CD4-positive, alpha-beta T cell treated with Interleukin-1 beta for 1 hour (primary cell): ENCODE measurements around the gene LTBP1.
"Not testable (repeated sequence)": the region's sequence is repeated elsewhere in the genome, so short reads cannot be mapped to it uniquely, and the experiment has no call there.

Source experiments
- DNase-seq, 2 donors: peaks; one replicate each; pipeline ENCODE4 v3.0.0-alpha.2; 2020 to 2022

Gene LTBP1

DNA sequence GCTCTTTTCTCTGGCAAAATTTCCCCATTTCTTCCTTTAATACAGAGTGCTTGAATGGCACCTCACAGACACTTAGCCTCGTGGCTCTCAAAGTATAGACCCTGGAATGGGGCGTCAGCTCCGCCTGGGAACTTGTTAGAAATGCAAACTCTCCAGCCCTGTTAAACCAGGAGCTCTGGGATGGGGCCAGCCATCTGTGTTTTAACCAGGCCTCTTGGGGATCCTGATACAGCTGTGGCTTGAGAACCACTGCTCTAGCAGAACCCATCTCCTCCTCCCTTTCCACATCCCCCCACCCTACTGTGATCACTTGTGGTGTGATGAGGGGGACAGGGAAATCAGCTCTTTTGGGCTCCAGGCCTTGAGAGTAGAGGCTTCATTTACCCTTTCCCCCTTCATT, 15.9 kb downstream of the LTBP1 start:
- DNase-seq: no peak

GRCh38 chr2:32963941-32964340, 17.2 kb downstream of the LTBP1 start:
- DNase-seq: no peak

DNA sequence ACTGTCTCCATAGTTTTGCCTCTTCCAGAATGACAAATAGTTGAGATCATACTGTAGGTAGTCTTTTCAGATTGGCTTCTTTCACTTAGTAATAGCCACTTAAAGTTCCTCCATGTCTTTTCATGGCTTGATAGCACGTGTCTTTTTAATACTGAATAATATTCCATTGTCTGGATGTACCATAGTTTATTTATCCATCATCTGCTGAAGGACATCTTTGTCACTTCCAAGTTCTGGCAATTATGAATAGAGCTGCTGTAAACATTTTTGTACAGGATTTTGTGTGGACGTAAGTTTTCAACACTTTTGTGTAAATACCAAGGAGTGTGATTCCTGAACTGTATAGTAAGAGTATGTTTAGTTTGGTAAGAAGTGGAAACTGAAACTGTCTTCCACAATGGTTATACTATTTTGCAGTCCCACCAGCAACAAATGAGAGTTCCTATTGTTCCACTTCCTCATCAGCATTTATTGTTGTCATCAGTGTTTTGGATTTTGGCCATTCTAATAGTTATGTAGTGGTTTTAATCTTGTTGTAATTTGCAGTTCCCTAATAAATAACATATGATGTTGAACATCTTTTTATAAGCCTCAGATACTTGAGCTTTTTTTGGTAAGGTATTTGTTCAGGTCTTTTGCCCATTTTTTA, 18.9 kb downstream of the LTBP1 start:
- no peak for DNase-seq

DNA sequence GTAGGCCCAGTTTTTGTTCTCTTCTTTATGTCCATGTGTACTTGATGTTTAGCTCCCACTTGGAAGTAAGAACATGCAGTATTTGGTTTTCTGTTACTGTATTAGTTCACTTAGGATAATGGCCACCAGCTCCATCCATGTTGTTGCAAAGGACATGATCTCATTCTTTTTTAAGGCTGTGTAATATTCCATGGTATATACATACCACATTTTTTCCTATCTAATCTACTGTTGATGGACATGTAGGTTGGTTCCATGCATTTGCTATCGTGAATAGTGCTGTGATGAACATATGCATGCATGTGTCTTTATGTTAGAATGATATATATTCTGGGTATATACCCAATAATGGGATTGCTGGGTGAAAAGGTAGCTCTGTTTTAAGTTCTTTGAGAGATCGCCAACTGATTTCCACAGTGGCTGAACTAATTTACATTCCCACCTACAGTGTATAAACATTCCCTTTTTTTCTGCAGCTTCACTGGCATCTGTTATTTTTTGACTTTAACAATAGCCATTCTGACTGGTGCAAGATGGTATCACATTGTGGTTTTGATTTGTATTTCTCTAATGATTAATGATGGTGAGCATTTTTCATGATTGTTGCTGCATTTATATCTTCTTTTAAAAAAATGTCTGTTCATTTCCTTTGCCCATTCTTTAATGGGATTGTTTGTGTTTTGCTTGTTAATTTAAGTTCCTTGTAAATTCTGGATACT, 22.9 kb downstream of the LTBP1 start:
- DNase-seq: no peak

- DNase-seq: not testable (repeated sequence)
Observed at GRCh38 chr2:32973772-32974171, 27.0 kb downstream of the LTBP1 start.

DNA sequence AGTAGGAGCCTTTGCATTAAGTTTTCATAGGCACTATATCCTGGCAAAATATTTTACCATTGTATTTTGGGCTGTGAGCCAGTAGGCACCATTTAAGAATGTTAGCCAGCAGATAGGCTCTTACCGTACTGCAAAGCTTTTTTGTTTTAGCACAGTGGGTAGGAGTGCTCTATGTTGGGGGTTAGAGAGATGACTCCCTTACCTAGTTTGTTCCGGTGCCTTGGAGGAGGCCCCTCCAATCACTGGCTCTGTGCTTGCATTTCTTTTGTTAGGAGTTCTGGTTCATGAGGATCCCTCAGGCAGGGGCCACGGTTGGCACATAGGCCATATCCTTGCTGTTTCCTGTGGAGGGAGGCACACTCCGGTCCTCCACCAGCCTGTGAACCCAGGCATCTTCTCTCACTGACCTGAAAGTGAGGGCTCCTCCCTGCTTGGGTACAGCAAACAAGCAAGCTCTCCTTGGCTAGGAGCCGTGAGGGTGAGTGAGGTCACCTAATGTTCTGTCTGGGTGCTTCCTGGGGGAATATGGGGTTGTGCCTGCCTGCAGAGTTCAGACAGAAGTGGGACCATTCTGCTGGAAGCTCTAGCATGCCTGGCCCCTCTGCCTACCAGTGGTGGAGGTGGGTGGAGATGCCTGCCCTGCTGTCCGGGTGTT, 29.8 kb downstream of the LTBP1 start:
- no peak for DNase-seq

DNA sequence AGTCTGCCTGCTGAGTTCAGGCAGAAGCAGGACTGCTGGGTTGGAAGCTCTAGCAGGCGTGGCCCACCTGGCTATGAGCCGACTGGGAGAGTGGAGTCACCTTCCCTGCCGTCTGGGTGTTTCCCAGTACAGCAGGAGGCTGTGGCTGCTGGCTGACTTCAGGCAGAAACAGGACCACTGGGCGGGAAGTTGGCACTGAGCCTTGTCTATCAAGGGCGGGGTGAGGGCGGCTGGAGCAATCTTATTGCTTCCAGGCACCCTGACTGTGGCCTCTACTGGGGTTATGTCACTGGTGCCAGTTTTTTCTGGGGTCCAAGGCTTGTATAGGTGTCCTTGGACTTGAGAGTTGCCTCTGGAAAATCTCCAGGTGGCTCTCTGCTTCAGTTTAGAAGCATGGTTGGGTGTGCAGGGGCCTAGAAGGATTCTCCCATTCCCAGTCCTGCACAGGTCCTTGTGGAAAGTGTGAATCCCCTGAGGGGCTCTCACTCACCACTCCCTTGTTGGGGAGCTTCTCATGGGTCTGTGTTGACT, 30.5 kb downstream of the LTBP1 start:
- no peak for DNase-seq

GRCh38 chr2:32981612-32982011, 34.9 kb downstream of the LTBP1 start:
- DNase-seq: no peak

DNA sequence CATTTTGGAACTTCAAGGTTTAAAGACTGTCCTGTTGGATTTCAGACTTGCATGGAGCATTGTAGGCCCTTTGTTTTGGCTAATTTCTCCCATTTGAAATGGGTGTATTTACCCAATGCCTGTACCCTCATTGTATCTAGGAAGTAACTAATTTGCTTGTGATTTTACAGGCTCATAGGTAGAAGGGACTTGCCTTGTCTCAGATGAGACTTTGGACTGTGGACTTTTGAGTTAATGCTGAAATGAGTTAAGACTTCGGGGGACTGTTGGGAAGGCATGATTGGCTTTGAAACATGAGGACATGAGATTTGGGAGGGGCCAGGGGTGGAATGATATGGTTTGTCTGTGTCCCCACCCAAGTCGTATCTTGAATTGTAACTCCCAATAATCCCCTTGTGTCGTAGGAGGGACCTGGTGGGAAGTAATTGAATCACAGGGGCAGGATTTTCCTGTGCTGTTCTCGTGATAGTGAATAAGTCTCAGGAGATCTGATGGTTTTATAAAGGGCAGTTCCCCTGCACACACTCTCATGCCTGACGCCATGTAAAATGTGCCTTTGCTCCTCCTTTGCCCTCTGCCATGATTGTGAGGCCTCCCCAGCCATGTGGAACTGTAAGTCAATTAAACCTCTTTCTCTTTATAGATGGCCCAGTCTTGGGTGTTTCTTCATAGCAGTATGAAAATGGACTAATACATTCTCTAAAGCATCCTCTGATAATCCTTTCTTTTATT, 36.6 kb downstream of the LTBP1 start:
- not testable (repeated sequence) for DNase-seq

DNA sequence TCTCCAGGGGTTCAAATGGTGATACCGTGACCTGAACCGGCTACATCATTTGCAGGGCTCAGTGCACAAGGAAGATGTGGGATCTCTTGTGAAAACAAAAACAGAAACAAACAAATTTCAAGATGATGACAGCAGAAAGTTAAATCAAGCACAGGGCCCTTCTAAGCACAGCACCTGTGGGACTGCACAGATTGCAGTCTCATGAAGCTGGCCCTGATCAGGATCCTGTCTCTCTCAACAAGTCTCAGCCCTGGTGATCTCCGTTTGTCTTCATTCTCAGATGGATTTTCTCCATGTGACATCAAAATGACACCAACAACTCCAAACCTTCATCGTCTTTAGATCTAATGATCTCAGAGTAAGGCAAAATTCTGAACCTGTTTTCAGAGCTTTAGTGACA, 39.7 kb downstream of the LTBP1 start:
- no peak for DNase-seq

DNA sequence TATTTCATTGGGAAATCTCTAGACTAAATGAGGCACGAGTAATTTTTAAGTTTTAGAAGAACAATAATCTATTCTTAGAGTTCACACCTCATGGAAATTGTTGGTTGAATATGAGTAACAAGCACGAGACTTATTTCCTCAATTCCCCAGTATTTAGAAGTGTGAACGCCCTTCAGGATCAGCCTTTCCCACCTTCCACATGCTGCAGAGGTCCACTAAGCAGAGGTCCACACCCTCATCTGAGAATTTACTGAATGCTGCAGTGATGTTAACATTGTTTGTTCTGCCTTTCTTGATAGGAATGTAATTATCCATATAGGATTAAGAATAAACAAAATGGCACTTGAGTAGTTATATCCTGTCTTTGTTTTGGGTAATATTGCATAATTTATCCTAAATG, 41.8 kb downstream of the LTBP1 start:
- DNase-seq: no peak

DNA sequence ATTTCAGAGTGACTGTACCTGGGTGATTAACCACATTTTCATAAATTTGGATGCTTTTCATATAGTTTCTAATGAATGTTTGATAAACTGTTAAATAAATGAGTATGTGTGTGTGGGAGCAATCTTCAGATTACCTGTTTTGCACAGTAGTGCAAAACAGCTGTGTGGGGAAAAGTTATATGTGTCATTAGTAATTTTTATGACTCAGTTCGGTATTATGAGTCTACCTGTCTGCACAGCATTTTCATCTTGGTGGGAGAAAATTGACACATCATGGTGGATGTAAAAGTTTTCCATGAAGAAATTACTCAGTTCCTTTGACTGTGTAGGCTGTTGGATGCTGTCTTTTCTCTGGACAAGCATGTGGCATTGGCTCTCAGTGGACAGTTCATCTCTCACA, 43.8 kb downstream of the LTBP1 start:
- DNase-seq: no peak

DNA sequence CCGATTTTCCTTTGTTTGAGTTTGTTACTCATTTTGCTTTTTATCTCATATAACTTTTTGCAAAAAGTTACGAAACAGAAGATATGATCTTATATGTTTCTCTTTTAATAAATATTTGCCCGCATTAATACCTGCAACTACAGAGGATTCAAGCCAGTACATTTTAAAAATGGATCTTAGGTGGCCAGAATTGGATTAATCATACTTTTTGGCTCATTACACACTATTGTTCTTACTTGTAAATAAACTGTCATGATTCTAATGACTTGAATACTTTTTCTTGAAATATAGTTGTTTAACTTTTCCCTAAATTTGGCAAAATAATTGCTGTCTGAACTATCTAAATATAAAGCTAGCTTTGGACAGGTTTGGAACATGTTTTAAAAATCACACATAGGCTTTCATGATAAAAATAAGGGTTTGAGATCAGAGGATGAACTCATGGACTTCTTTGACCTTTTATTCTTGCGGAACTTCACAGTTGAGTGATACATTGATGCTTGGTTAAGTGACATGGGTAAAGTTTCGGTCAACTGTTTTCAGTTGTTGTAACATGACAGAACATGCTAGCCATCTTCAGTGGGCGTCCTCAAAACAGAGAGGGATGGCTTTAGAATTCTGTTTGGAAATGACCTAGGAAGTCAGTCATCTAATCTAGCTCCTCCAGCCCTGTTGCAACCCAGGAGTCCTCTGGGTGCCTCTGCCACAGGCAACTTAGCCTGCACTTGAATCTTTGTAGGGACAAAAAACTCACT, 44.5 kb downstream of the LTBP1 start:
- DNase-seq: no peak

GRCh38 chr2:32993005-32993539, 46.3 kb downstream of the LTBP1 start:
- DNase-seq: no peak

GRCh38 chr2:32997705-32998104, 51.0 kb downstream of the LTBP1 start:
- no peak for DNase-seq

- no peak for DNase-seq
Observed at GRCh38 chr2:33000986-33001385, 54.2 kb downstream of the LTBP1 start.

DNA sequence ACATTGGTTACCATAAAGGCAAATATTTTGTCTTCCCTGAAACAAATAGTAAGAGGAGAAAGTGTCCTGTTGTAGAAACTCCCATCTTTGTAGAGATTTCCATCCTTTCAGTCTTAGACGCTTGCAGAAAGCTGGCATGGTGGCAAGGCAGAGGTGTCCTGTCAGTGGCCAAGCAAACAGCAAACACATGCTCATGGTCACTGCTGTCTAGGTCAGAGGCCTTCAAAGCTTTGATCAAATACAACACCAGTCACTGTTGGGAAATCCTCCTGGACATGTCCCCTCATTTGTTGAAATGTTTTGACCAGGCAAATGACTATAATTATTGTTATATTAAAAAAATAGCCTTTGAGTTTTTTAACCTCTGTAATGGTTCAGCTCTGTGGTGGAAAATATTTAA, 55.1 kb downstream of the LTBP1 start:
- DNase-seq: no peak

DNA sequence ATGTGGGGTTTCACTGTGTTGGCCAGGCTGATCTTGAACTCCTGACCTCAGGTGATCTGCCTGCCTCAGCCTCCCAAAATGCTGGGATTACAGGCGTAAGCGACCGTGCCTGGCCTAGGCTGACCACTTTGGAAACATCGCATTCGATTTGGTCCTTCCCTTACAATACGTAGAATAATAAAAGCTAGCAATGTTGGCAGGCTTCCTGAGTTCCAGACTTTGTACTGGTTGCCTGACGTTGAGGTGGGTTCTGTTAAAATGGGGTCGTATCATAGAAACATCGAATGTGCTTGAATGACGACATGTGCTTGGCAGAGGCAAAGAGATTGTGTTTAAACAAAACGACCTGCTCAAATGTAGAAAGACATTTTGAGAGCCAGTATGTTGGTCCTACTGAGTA, 56.1 kb downstream of the LTBP1 start:
- DNase-seq: no peak

DNA sequence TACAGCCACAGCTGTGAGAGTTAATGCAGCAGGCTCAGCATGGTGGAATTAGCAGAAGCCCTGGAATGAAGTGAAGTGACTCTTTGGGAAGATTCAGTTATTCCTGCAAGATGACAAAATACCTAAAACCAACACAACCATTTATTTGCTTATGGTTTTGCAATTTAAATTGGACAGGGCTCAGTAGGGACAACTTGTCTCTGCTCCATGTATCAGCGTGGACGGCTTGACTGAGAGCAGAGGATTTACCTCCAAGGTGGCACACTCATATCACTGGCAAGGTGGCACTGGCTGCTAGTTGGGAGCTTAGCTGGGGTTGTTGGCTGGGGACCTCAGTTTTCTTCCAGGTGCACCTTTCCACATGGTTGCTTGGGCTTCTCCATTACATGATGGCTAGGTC, 58.3 kb downstream of the LTBP1 start:
- no peak for DNase-seq

DNA sequence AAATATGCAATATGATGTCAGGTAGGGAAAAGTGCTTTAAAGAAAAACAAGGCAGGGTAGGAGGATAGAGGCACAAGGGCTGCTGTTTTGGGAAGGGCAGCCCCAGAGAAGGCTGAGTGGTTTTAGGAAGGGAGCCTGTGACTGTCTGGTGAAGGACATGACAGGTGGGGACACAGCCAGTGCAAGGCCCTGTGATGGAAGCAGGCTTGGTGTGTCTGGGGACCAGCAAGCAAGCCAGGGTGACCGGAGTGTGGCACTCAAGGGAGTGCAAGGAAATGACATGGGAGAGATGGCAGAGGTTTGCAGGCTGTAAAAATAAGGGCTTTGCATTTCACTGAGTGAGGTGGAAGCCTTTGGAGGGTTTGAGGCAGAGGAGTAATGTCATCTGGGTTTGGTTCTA, 62.0 kb downstream of the LTBP1 start:
- DNase-seq: no peak

- no peak for DNase-seq
Observed at GRCh38 chr2:33009249-33009648, 62.5 kb downstream of the LTBP1 start.

DNA sequence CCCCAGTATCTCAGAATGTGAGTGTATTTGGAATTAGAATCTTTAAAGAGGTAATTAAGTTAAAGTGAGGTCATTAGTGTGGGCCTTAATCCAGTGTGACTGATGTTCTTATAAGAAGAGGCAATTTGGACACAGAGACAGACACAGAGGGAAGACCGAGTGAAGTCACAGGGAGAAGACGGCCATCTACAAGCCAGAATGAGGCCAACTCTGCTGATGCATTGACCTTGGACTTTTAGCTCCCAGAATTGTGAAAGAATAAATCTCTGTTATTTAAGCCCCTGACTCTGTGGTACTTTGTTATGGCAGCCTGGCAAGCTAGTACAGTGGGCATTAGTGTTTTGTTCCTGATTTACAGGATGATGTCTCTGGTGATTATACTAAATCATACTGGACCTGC, 64.6 kb downstream of the LTBP1 start:
- no peak for DNase-seq
